OCI-LY7 (cell line): Measurements from ENCODE around the gene ACADL. TPM values are rescaled to one million over a fixed set of nuclear protein-coding genes. Genes with fewer than 3 reads are reported as not detected.

ENCODE experiments used
- BruUV-seq: library from RNA; stranded (reverse); fragments of 400-500 nt; replicated peaks from 2 replicates; lab custom pipeline; 2021; lab: Mats Ljungman, UMichigan
- CTCF ChIA-PET: fragments of 300-600 bp; sonication (Branson Sonifier 250); formaldehyde crosslinking; loops from one replicate; lab custom pipeline; 2022; ENCODE audit warnings: antibody characterized with exemption; ENCODE audit not compliant: unreplicated experiment; lab: Charles Lee
- POLR2A ChIA-PET: fragments of 300-600 bp; sonication (Branson Sonifier 250); formaldehyde crosslinking; loops from one replicate; lab custom pipeline; 2022; ENCODE audit warnings: antibody characterized with exemption; lab: Charles Lee
- DNase-seq: peaks from one replicate; pipeline ENCODE4 v3.0.0-alpha.2; 2015; ENCODE audit warnings: low spot score
- H2AFZ ChIP-seq: fragments of 200-600 bp; sonication (generic), shearing (Covaris generic); 2 replicates; pipeline ENCODE4 v1.6.1; 2014; ENCODE audit warnings: mild to moderate bottlenecking, antibody characterized with exemption, low read length, moderate library complexity
- H3K27ac ChIP-seq: fragments of 200-600 bp; sonication (generic); 2 replicates; pipeline ENCODE4 v1.5.1; 2014; ENCODE audit warnings: mixed run types, low read depth, mild to moderate bottlenecking, moderate library complexity, low read length, inconsistent platforms; ENCODE audit not compliant: poor library complexity, severe bottlenecking
- H3K36me3 ChIP-seq: fragments of 200-600 bp; sonication (generic); 2 replicates; pipeline ENCODE4 v1.6.1; 2014; ENCODE audit warnings: mild to moderate bottlenecking, antibody characterized with exemption, low read length, moderate library complexity, mixed read lengths; ENCODE audit not compliant: insufficient read depth
- H3K4me1 ChIP-seq: fragments of 200-600 bp; sonication (generic); 2 replicates; pipeline ENCODE4 v1.5.1; 2014; ENCODE audit warnings: mild to moderate bottlenecking, low read length; ENCODE audit not compliant: insufficient read depth, poor library complexity, severe bottlenecking
- H3K4me2 ChIP-seq: fragments of 200-600 bp; sonication (generic); 2 replicates; pipeline ENCODE4 v1.6.1; 2014; ENCODE audit warnings: mild to moderate bottlenecking, low read length
- H3K4me3 ChIP-seq: fragments of 200-600 bp; sonication (generic); 2 replicates; pipeline ENCODE4 v1.5.1; 2014; ENCODE audit warnings: mild to moderate bottlenecking, low read depth, low read length; ENCODE audit not compliant: poor library complexity, severe bottlenecking
- H3K79me2 ChIP-seq: fragments of 200-600 bp; sonication (generic); 2 replicates; pipeline ENCODE4 v1.6.1; 2016; ENCODE audit warnings: low read depth, mild to moderate bottlenecking, low read length, moderate library complexity, mixed read lengths; ENCODE audit not compliant: insufficient read depth
- H3K9me2 ChIP-seq: fragments of 200-600 bp; sonication (generic); 2 replicates; pipeline ENCODE4 v1.6.1; 2016; ENCODE audit warnings: mild to moderate bottlenecking, low read length, mixed read lengths; ENCODE audit not compliant: insufficient read depth
- H3K9me3 ChIP-seq: fragments of 200-600 bp; sonication (generic); 2 replicates; pipeline ENCODE4 v1.6.1; 2014; ENCODE audit warnings: mild to moderate bottlenecking, mixed run types, low read length, mixed read lengths
- H4K20me1 ChIP-seq: fragments of 200-600 bp; sonication (generic); 2 replicates; pipeline ENCODE4 v1.6.1; 2014; ENCODE audit warnings: mild to moderate bottlenecking, antibody characterized with exemption, low read length, moderate library complexity, mixed read lengths; ENCODE audit not compliant: insufficient read depth
- CTCF ChIP-seq: fragments of 200-600 bp; sonication (generic); conservative IDR thresholded peaks from 2 replicates; pipeline ENCODE4 v1.5.1; 2014; ENCODE audit warnings: mild to moderate bottlenecking, antibody characterized with exemption, low read length, moderate library complexity, mixed read lengths
- EZH2phosphoT487 ChIP-seq: fragments of 200-600 bp; sonication (generic); IDR thresholded peaks from 2 replicates; pipeline ENCODE4 v1.6.1; 2018; ENCODE audit warnings: low read depth, borderline replicate concordance, mild to moderate bottlenecking, mixed run types, antibody characterized with exemption, low read length, moderate library complexity, mixed read lengths
- intact Hi-C: fragments of 100-400 bp; cut with micrococcal nuclease; formaldehyde crosslinking; loops from one replicate; pipeline ENCODE4 v1.10.0; 2022; ENCODE audit not compliant: unreplicated experiment
- total RNA-seq, 2 experiments: library from RNA; depleted of rRNA in 1 of 2; stranded (reverse); fragments of >200 nt in 1 of 2; shearing (Covaris generic) in 1 of 2; gene quantifications; 2 replicates each; pipeline ENCODE4 v1.2.3, GENCODE V29; 2014 to 2022

The ACADL gene
- total RNA-seq, 2 experiments from 2014 or later: not detected

- Histone ChIP-seq H3K27ac (peak overlapping the region; percentile 87), H3K4me1 (peaks cover 34% of the 10 kb centered on the region), H4K20me1 (no peaks in the 10 kb centered on the region), H2AFZ (peak overlapping the region; percentile 28), H3K36me3 (peaks cover 3% of the 10 kb centered on the region; the same call in 1 of the 2 replicates), H3K79me2 (peaks cover 55% of the 10 kb centered on the region), H3K4me2 (peak overlapping the region; percentile 97), H3K4me3 (peak overlapping the region; percentile 98), H3K9me2 (no peaks in the 10 kb centered on the region), H3K9me3 (no peaks in the 10 kb centered on the region)
- intact Hi-C loops: loop anchor here (1.0 to 5.0 kb wide), 3 partner anchors 168 to 1903 kb away; partner anchors contain the start of genes LANCL1, PIKFYVE and RPE
- peak; percentile 97 for DNase-seq
- POLR2A ChIA-PET: interaction anchor here (0.6 to 2.6 kb wide), 5 partner anchors 11 to 1910 kb away, joined by 3 to 14 read pairs (median 3); partner anchors contain the start of gene PIKFYVE
- CTCF ChIA-PET: no interaction called here
- TF ChIP-seq EZH2phosphoT487 (no peak), CTCF (no peak)
- BruUV-seq: no TSS peak
Observed at GRCh38 chr2:210170446-210171303, 54.6 kb downstream of the ACADL start.

GRCh38 chr2:210170196-210170445, 55.1 kb downstream of the ACADL start:
- TF ChIP-seq EZH2phosphoT487 (no peak), CTCF (no peak)
- intact Hi-C loops: loop anchor here (2.0 to 5.0 kb wide), 2 partner anchors 307 to 1903 kb away; partner anchors contain the start of genes LANCL1 and PIKFYVE
- Histone ChIP-seq H3K9me2 (no peaks in the 10 kb centered on the region), H3K4me2 (peak overlapping the region; percentile 97), H3K9me3 (no peaks in the 10 kb centered on the region), H3K4me3 (peak overlapping the region; percentile 98), H3K4me1 (peaks cover 34% of the 10 kb centered on the region), H3K36me3 (peaks cover 3% of the 10 kb centered on the region; the same call in 1 of the 2 replicates), H3K79me2 (peaks cover 60% of the 10 kb centered on the region), H2AFZ (peak overlapping the region; percentile 28), H3K27ac (peak overlapping the region; percentile 87), H4K20me1 (no peaks in the 10 kb centered on the region)
- DNase-seq: no peak
- ChIA-PET CTCF (no interaction called here), POLR2A (no interaction called here)
- no TSS peak for BruUV-seq
